ENCODE results near the gene ATP10A.
"Not testable (repeated sequence)": the region's sequence is repeated elsewhere in the genome, so short reads cannot be mapped to it uniquely, and the experiment has no call there.

ATP10A gene

DNA sequence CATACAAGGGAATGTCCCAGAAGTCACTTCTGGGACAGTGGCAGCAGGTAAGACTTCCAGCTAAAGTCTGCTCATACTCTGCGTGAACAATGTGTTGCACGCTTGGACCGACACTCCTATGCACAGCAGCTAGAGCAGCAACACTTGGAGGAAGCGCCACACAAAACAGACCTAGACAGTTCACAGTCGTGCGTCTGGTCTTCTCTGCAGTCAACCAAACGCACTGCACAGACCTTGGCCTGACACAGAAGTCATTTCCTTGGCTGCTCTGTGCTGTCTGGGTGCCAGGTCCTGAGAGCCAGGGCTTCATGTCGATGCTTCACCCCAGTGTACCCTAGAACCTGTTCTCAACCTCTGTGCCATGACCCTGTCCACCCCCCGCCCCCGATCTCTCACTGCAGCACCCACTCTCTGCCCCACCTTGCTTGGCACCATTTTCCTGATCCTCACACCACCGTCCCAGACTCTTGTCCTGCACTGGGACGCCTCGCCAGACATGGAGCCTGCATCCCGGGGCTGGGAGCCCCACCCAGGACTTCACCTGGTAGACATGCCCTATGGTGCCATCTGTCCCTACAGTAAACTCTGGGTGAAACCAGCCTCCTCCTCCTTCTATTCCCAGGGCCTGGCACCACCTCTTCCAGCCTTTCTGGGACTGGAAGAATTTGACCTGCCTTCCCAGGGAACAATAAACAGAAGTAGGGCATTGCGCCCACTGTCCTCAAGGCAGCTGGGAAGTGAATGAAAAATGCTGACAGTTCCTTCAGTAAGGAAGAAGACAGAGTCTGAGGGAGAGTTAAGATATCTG, 3.1 kb downstream of the ATP10A start:
- Histone ChIP-seq H3K4me1 (ENCODE audit: control extremely low read depth in 1 of 4, control insufficient read depth in 4 of 4, insufficient read depth in 4 of 4, low read length in 3 of 4) (peaks cover 8 to 56% (median 49%) of the 10 kb centered on the region in 4 experiments), H3K4me3 (ENCODE audit: control insufficient read depth in 1 of 7, extremely low read depth in 1 of 7, insufficient read depth in 4 of 7, low read depth in 2 of 7, low read length in 6 of 7) (peak overlapping the region in 3 of 7 experiments; percentile 2 to 83 (median 82)), H3K27ac (ENCODE audit: insufficient read depth in 1 of 2, low read depth in 1 of 2, low read length in 2 of 2, poor library complexity in 1 of 2, severe bottlenecking in 2 of 2) (no peak overlapping the region), H3K36me3 (ENCODE audit: control insufficient read depth in 4 of 4, insufficient read depth in 4 of 4, low read length in 3 of 4) (peaks cover 0 to 5% (median 0%) of the 10 kb centered on the region in 4 experiments), H3K27me3 (replicated peaks in 2 of 5; ENCODE audit: control insufficient read depth in 4 of 5, insufficient read depth in 5 of 5, low read length in 4 of 5) (peaks cover 0 to 12% (median 0%) of the 10 kb centered on the region in 5 experiments), H3K9me3 (ENCODE audit: control extremely low read depth in 1 of 5, control insufficient read depth in 4 of 5, insufficient read depth in 2 of 5, low read depth in 1 of 5, low read length in 4 of 5) (no peaks in the 10 kb centered on the region)
- no peak for DNase-seq
- ChIA-PET POLR2A (no interaction called here), CTCF (interaction anchor here (1.5 kb wide), 1 partner anchor 75 kb away, joined by 3 read pairs; no protein-coding TSS in a partner anchor)
- 98% methylated on average over 15 of the region's 15 CpGs for WGBS (ENCODE audit: insufficient coverage)

DNA sequence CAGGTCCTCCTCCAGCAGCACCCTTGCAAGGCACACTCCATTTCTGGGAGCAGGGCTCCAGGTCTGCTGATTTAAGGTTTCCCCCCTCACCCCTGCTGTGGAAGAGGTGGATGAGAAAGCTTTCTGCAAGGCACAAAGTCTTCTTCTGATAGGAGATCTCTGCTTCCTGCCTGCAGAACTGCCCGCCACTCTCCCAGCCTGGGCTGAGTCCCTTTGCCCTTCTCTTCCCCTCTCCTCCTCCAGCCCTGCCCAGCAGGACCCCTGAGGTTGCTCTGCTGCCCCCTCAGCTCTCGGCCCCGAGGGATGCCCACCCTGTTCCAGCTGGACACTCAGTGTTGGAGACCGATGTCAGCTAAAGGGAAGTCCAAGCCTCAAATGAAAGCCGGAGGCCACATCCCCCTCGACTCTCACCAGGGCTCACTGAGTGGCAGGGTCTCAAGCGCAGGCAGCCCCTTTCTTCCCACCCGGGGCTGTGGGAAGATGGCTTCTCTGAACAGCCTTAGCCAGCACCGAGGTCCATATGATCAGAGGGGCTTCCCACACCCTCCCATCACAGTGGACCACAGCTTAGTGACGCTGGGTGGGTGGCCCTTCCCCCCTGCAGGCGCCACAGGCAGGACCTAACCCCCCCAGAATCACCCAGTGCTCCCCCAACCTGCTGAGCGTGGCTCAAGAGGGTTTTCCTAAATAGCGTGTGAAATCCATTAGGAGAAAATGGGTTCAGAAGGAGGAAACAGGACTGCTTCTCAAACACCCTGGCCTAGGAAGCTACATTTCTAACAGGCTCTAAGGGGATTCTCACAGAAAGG, 4.0 kb downstream of the ATP10A start:
- Histone ChIP-seq H3K27me3 (replicated peaks in 2 of 5; ENCODE audit: control insufficient read depth in 4 of 5, insufficient read depth in 5 of 5, low read length in 4 of 5) (peaks cover 0 to 12% (median 0%) of the 10 kb centered on the region in 5 experiments), H3K4me1 (ENCODE audit: control extremely low read depth in 1 of 4, control insufficient read depth in 4 of 4, insufficient read depth in 4 of 4, low read length in 3 of 4) (peaks cover 8 to 56% (median 49%) of the 10 kb centered on the region in 4 experiments), H3K9me3 (ENCODE audit: control extremely low read depth in 1 of 5, control insufficient read depth in 4 of 5, insufficient read depth in 2 of 5, low read depth in 1 of 5, low read length in 4 of 5) (no peaks in the 10 kb centered on the region), H3K27ac (ENCODE audit: insufficient read depth in 1 of 2, low read depth in 1 of 2, low read length in 2 of 2, poor library complexity in 1 of 2, severe bottlenecking in 2 of 2) (no peak overlapping the region), H3K36me3 (ENCODE audit: control insufficient read depth in 4 of 4, insufficient read depth in 4 of 4, low read length in 3 of 4) (peaks cover 0 to 5% (median 1%) of the 10 kb centered on the region in 4 experiments), H3K4me3 (ENCODE audit: control insufficient read depth in 1 of 7, extremely low read depth in 1 of 7, insufficient read depth in 4 of 7, low read depth in 2 of 7, low read length in 6 of 7) (peak overlapping the region in 5 of 7 experiments; percentile 4 to 54 (median 41))
- no peak for DNase-seq
- ChIA-PET POLR2A (interaction anchor here (0.7 to 0.8 kb wide), 2 partner anchors 11 to 236 kb away, joined by 3 to 8 read pairs; no protein-coding TSS in a partner anchor), CTCF (interaction anchor here (1.5 kb wide), 1 partner anchor 74 kb away, joined by 3 read pairs; no protein-coding TSS in a partner anchor)
- 38% methylated on average over 9 of the region's 13 CpGs for WGBS (ENCODE audit: insufficient coverage)

DNA sequence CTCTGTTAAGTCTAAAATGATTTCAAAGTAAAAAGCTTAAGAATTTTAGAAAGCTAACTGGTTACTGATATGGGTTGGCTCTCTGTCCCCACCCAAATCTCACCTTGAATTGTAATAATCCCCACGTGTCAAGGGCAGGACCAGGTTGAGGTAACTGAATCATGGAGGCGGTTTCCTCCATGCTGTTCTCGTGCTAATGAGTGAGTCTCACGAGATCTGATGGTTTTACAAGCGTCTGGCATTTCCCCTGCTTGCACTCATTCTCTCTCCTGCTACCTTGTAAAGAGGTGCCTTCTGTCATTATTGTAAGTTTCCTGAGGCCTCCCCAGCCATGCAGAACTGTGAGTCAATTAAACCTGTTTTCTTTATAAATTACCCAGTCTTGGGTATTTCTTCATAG, 7.1 kb downstream of the ATP10A start:
- H3K4me1 ChIP-seq (ENCODE audit: control extremely low read depth in 1 of 4, control insufficient read depth in 4 of 4, insufficient read depth in 4 of 4, low read length in 3 of 4) = peaks cover 23 to 60% (median 46%) of the 10 kb centered on the region in 4 experiments
- POLR2A ChIA-PET; H3K9me3 ChIP-seq (ENCODE audit: control extremely low read depth in 1 of 5, control insufficient read depth in 4 of 5, insufficient read depth in 2 of 5, low read depth in 1 of 5, low read length in 4 of 5); DNase-seq; H3K27me3 ChIP-seq (replicated peaks in 2 of 5; ENCODE audit: control insufficient read depth in 4 of 5, insufficient read depth in 5 of 5, low read length in 4 of 5); H3K36me3 ChIP-seq (ENCODE audit: control insufficient read depth in 4 of 4, insufficient read depth in 4 of 4, low read length in 3 of 4); H3K27ac ChIP-seq (ENCODE audit: insufficient read depth in 1 of 2, low read depth in 1 of 2, low read length in 2 of 2, poor library complexity in 1 of 2, severe bottlenecking in 2 of 2); H3K4me3 ChIP-seq (ENCODE audit: control insufficient read depth in 1 of 7, extremely low read depth in 1 of 7, insufficient read depth in 4 of 7, low read depth in 2 of 7, low read length in 6 of 7): not testable (repeated sequence)
- 92% methylated on average over 5 of the region's 5 CpGs for WGBS (ENCODE audit: insufficient coverage)
- CTCF ChIA-PET = interaction anchor here (1.1 kb wide), 1 partner anchor 9 kb away, joined by 3 read pairs; no protein-coding TSS in a partner anchor

DNA sequence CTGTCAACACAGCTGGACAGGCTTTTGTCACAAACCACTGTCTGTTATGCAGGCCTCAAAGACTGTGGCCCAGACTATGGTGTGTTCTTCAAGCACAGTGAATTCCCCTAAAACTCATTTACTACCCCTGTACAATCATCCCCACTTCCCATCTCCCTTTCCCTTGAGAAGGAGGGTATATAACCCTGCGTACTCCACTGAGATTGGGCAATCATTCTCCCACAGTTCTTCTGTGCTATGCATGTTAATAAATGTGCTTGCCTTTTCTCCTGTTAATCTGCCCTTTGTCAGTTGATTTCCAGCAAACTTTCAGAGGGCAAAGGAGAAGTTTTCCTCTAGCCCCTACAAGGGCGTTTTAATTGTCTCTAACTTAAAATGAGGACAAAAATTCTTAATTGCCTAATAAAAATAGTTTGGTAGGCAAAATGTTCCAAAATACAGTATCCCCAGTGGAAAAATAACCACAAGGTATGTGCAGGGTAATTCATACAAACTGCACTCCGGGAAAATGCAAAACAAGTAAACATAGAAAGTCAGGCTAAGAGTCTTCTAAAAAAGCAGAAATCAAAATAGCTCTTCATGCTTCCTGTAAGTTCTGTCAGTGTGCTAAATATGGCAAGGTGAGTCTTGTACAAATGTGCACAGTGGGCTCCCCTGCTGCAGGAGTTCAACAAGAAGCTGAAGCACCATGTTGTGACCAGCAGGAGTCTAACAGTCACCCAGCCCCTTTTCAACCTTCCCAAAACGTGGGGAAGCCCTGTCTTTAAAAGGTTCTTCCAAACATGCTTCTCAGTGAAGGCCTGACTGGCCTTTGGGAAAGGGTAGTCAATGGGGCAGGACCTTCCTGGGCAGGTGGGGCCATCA, 10.2 kb downstream of the ATP10A start:
- H3K36me3 ChIP-seq (ENCODE audit: control insufficient read depth in 4 of 4, insufficient read depth in 4 of 4, low read length in 3 of 4) = peaks cover 0 to 5% (median 1%) of the 10 kb centered on the region in 4 experiments
- no peaks in the 10 kb centered on the region for H3K27me3 ChIP-seq (replicated peaks in 2 of 5; ENCODE audit: control insufficient read depth in 4 of 5, insufficient read depth in 5 of 5, low read length in 4 of 5)
- no peaks in the 10 kb centered on the region for H3K9me3 ChIP-seq (ENCODE audit: control extremely low read depth in 1 of 5, control insufficient read depth in 4 of 5, insufficient read depth in 2 of 5, low read depth in 1 of 5, low read length in 4 of 5)
- peak in 2 of 3 donors; percentile 63 to 66 for DNase-seq
- ChIA-PET POLR2A (no interaction called here), CTCF (no interaction called here)
- peak overlapping the region in 2 of 7 experiments; percentile 3 to 5 for H3K4me3 ChIP-seq (ENCODE audit: control insufficient read depth in 1 of 7, extremely low read depth in 1 of 7, insufficient read depth in 4 of 7, low read depth in 2 of 7, low read length in 6 of 7)
- no peak overlapping the region for H3K27ac ChIP-seq (ENCODE audit: insufficient read depth in 1 of 2, low read depth in 1 of 2, low read length in 2 of 2, poor library complexity in 1 of 2, severe bottlenecking in 2 of 2)
- WGBS (ENCODE audit: insufficient coverage) = 60% methylated on average over 3 of the region's 4 CpGs
- peaks cover 20 to 55% (median 40%) of the 10 kb centered on the region in 4 experiments for H3K4me1 ChIP-seq (ENCODE audit: control extremely low read depth in 1 of 4, control insufficient read depth in 4 of 4, insufficient read depth in 4 of 4, low read length in 3 of 4)

DNA sequence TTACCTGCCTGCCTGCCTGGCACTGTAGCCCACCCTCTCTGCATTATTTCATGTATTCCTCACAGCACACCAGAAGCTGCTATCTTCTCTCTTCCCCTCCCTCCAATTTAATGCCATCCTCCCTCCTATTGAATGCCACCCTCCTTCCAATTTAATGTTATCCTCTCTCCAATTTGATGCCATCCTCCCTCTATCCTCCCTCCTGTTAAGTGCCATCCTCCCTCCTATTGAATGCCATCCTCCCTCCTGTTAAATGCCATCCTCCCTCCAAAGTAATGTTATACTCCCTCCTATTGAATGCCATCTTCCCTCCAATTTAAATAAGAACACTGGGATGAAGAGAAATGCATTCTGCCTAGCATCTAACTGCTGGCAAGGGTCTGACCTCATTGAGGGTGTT, 11.1 kb downstream of the ATP10A start:
- ChIA-PET CTCF (no interaction called here), POLR2A (no interaction called here)
- H3K36me3 ChIP-seq (ENCODE audit: control insufficient read depth in 4 of 4, insufficient read depth in 4 of 4, low read length in 3 of 4) = peaks cover 0 to 2% (median 0%) of the 10 kb centered on the region in 4 experiments
- H3K4me1 ChIP-seq (ENCODE audit: control extremely low read depth in 1 of 4, control insufficient read depth in 4 of 4, insufficient read depth in 4 of 4, low read length in 3 of 4) = peaks cover 20 to 55% (median 40%) of the 10 kb centered on the region in 4 experiments
- no peaks in the 10 kb centered on the region for H3K27me3 ChIP-seq (replicated peaks in 2 of 5; ENCODE audit: control insufficient read depth in 4 of 5, insufficient read depth in 5 of 5, low read length in 4 of 5)
- DNase-seq = no peak
- no peak overlapping the region for H3K27ac ChIP-seq (ENCODE audit: insufficient read depth in 1 of 2, low read depth in 1 of 2, low read length in 2 of 2, poor library complexity in 1 of 2, severe bottlenecking in 2 of 2)
- no peaks in the 10 kb centered on the region for H3K9me3 ChIP-seq (ENCODE audit: control extremely low read depth in 1 of 5, control insufficient read depth in 4 of 5, insufficient read depth in 2 of 5, low read depth in 1 of 5, low read length in 4 of 5)
- no peak overlapping the region for H3K4me3 ChIP-seq (ENCODE audit: control insufficient read depth in 1 of 7, extremely low read depth in 1 of 7, insufficient read depth in 4 of 7, low read depth in 2 of 7, low read length in 6 of 7)

DNA sequence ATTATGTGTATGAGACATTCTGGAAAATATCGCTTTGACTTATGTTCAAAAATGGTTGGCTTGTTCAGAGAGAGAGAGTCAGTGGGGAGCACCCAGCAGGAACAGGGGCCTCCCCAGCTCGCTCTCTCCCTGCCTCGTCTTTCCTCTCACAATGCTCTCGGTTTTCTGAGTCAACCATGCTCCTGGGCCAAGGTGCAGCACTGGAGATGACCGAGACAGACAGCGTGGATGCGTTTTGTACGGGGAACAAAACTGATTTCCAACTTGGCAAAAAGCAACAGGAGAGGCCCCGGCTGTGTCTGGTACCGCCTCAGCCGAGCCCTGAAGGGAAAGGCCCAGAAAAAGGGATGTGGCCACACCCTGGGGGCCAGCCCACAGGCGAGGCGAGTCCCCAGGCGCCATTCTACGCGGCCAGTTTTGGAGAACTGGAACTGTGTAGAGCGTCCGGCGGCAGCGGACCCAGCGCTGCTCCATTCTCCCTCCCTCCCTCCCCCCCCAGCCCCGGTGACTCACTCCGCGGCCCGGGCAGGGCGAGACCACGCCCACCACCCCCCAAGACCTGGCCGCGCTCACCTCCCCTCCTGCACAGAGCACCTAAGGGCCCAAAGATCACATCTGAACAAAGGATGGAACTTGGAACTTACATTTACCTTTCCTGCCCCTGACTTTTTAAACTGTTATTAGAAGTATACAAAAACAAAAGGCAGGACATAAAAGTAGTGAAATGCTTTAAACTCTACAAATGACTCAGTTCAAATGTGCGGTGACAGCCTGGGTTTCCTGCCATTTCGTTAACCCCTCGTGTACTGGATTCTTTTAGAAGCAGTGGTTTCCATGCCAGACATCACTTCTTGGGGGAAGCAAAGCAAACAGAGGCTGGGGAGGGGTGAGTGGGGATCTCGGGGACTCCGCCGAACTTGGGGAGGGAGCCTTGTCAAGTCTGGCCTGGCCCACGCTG, 12.7 kb downstream of the ATP10A start:
- DNase-seq = peak; percentile 63 to 93 (median 92)
- Histone ChIP-seq H3K4me1 (ENCODE audit: control extremely low read depth in 1 of 4, control insufficient read depth in 4 of 4, insufficient read depth in 4 of 4, low read length in 3 of 4) (peaks cover 20 to 60% (median 40%) of the 10 kb centered on the region in 4 experiments), H3K9me3 (ENCODE audit: control extremely low read depth in 1 of 5, control insufficient read depth in 4 of 5, insufficient read depth in 2 of 5, low read depth in 1 of 5, low read length in 4 of 5) (no peaks in the 10 kb centered on the region), H3K36me3 (ENCODE audit: control insufficient read depth in 4 of 4, insufficient read depth in 4 of 4, low read length in 3 of 4) (peaks cover 0 to 2% (median 0%) of the 10 kb centered on the region in 4 experiments), H3K27me3 (replicated peaks in 2 of 5; ENCODE audit: control insufficient read depth in 4 of 5, insufficient read depth in 5 of 5, low read length in 4 of 5) (no peaks in the 10 kb centered on the region), H3K27ac (ENCODE audit: insufficient read depth in 1 of 2, low read depth in 1 of 2, low read length in 2 of 2, poor library complexity in 1 of 2, severe bottlenecking in 2 of 2) (peak overlapping the region in 1 of 2 experiments; percentile 75), H3K4me3 (ENCODE audit: control insufficient read depth in 1 of 7, extremely low read depth in 1 of 7, insufficient read depth in 4 of 7, low read depth in 2 of 7, low read length in 6 of 7) (peak overlapping the region in 6 of 7 experiments; percentile 50 to 73 (median 70))
- WGBS (ENCODE audit: insufficient coverage) = 6% methylated on average over 25 of the region's 36 CpGs
- ChIA-PET CTCF (no interaction called here), POLR2A (no interaction called here)
